Stimulated activated CD8-positive, alpha-beta memory T cell treated with anti-CD3 and anti-CD28 coated beads, Interleukin-2, amount 100 ng/mL, for 1 hour (primary cell): Measurements from ENCODE around the gene OR8H3.
"Not testable (repeated sequence)": the region's sequence is repeated elsewhere in the genome, so short reads cannot be mapped to it uniquely, and the experiment has no call there.

Source experiments
- DNase-seq, 2 donors: peaks; one replicate each; pipeline ENCODE4 v3.0.0-alpha.2; 2020; ENCODE audit warnings: low read depth in 2 of 2

Gene OR8H3, protein sequence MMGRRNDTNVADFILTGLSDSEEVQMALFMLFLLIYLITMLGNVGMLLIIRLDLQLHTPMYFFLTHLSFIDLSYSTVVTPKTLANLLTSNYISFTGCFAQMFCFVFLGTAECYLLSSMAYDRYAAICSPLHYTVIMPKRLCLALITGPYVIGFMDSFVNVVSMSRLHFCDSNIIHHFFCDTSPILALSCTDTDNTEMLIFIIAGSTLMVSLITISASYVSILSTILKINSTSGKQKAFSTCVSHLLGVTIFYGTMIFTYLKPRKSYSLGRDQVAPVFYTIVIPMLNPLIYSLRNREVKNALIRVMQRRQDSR

DNA sequence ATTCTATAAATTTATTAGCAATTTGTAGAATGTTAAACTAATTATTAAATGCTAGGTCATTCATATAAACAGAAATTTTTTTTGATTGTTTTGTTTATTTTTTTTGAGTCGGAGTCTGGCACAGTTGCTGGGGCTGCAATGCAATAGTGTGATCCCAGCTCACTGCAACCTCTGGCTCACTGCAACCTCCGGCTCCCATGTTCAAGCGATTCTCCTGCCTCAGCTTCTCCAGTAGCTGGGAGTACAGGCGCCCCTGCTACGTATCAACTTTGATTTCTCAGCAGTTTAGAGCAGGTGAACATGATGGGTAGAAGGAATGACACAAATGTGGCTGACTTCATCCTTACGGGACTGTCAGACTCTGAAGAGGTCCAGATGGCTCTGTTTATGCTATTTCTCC is at the start of gene OR8H3:
TSS of gene OR8H3 (plus strand) at position 301 of the 400 bp plus-strand sequence. CDS start at position 301, 0 bp downstream.
- DNase-seq: no peak

DNA sequence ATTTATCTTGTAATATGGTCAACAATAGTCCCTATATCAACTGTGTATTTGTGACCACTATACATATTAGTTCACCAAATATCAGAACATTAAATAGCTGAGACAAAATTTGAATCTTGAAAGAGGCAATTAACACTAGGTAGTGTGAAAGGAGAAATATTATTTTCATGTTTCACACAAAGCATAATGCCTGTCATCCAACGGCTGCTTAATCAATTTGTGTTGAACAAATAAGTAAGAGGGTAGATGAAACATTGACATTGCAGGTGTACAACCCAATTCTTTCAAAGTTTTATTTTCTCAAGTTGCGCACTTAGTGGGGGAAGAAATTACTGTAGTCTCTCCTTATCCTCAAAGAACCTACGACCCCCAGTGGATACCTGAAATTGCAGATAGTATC is 32.5 kb upstream of the OR8H3 start:
- no peak for DNase-seq

DNA sequence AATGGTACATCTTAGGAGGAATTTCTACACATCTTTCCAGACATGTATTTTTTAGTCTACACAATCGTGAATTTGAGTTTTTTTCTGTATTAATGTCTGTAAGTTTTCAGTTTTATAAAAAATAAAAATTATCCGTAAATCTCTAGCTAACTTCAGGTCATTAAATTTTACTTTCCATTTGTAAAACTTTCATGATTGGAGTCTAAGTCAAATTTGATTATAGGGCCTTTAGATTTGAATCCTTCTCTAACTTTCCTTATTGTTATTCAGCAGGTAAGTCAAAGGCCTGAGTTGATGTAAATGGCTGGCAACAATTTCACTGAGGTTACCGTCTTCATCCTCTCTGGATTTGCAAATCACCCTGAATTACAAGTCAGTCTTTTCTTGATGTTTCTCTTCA is 29.2 kb upstream of the OR8H3 start, which contains the start of gene OR8I2:
TSS of gene OR8I2 (plus strand) at position 301 of the 400 bp plus-strand sequence. CDS start at position 301, 0 bp downstream.
- DNase-seq: no peak

DNA sequence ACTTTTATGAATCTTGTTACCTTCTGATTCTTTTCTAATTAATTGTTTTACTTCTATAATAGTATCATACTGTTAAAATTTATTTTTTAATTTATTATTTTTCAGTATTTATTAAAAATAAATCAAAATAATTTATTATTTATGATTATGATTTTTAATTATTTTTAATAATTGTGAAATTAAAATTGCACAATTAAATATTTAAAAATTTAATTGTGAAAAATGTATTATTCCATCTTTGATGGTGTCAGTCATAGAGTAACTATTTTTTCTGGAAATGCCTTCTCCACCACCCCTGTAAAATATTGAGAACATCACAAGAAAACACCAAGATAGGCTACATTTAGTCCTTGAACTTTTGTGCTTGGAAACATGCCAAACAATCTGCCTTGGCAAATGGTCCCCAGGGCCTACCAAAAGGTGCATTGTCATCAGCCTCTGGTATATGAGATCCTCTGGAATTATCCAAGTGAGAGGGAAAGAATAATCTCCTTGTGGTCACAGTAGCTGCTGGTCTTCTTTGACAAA is 18.9 kb upstream of the OR8H3 start, which contains the start of gene OR8H2:
TSS of gene OR8H2 (plus strand) at position 478 of the 528 bp plus-strand sequence. CDS start 1,356 bp downstream, outside the sequence.
- DNase-seq: no peak

DNA sequence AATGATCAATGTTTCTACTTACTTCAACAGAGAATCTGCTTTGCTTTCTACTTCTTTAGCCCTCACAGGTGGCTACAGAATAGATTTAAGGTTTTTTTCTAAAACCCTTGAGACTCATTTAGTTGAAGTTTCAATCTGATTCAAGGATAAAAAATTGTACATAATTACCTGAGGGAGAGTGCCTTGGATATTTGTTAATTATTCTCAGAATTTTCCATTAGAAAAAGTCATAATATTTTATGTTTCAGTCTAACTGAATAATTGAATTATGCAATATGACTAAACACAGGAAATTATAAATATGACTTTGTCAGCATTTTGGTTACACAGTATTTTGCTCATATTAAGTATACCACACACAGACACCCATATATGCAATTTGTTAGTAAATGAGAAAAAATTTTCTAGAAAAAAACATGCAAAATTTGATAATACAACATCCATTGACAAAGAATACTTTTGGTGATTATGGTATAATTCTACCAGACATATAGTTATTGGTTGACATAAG is 18.0 kb downstream of the OR8H3 start, which contains the start of gene OR8J3:
TSS of gene OR8J3 (minus strand) at position 51 of the 511 bp plus-strand sequence. CDS start 2,483 bp downstream, outside the sequence.
- DNase-seq: no peak

DNA sequence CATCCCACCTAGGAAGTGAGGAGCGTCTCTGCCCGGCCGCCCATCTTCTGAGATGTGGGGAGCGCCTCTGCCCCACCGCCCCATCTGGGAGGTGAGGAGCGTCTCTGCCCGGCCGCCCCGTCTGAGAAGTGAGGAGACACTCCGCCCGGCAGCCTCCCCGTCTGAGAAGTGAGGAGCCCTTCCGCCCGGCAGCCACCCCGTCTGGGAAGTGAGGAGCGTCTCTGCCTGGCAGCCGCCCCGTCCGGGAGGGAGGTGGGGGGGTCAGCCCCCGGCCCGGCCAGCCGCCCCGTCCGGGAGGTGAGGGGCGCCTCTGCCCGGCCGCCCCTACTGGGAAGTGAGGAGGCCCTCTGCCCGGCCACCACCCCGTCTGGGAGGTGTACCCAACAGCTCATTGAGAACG is 21.5 kb downstream of the OR8H3 start:
- not testable (repeated sequence) for DNase-seq

DNA sequence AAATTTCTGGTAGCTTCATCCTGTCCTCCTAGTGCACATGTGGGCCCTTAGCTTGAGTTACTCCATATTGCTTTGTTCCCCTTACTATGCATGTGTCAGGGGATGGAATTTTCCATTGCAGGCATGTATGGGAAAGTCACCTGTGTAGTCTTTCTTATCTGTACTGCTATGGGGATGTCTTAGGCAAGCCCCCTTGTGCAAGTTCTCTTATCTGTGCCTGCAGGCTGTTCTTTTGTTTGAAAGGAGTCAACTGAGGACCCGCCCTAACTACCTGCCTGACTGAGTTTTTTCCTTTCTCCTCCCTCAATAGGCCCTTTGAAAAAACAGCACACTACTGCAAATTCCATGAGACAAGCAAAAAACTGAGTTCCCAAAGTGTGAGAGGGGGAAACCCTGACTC is 29.2 kb downstream of the OR8H3 start:
- no peak for DNase-seq

DNA sequence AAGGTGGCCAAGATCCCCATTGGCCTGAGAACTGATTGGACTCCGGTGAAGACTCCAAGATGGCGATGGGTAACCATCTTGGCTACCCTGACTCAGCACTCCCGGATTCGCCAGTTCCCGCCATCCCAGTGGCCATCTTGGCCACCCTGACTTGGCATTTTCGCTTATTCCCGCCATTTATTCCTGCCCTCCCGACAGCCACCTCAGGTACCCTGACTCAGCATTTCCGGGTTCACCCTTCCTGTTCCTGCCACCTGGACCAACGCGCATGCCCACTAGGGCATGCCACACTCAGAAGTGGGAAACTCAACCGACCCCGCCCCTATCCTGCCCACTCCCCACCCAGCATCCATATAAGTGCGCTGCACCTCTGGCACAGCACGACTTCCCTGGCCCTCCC is 30.2 kb downstream of the OR8H3 start:
- no peak for DNase-seq

DNA sequence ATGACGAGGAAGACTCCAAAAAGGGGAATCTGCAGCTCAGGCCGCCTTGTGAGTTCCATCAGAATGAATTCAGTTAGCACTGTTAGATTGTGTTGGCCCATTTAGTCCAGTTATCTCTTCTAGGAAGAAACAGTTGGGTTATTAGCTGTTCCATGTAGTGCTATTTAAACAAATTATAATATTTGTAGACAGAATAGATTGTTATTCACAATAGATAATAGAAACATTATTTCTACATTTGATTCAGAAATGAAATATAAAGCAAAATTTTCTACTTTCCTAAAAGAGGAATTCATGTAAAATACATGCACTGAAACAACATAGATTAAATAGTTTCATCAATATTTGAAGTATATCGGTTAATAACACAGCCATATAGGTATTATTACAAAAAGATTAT is 38.0 kb downstream of the OR8H3 start, which contains the start of gene OR8K5:
TSS of gene OR8K5 (minus strand) at position 101 of the 400 bp plus-strand sequence. CDS start at position 101, 0 bp downstream.
- no peak for DNase-seq

DNA sequence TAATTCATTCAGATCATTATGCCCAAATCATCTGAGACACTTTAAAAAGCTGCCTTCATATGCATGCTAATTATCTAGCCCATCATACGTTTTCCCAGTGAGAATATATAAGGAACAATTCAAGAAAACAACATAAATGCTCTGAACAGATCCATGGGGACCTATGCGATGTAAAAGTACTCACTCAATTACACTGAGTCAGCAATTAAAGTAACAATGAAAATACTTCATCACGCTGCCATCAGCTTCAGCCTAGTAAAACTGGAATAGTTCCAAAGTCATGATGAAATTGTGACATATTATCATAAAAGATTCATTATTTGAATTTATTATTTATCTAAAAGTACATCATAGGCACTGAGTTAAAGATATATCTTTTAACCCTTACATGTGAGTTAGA is 41.6 kb downstream of the OR8H3 start:
- DNase-seq: no peak

DNA sequence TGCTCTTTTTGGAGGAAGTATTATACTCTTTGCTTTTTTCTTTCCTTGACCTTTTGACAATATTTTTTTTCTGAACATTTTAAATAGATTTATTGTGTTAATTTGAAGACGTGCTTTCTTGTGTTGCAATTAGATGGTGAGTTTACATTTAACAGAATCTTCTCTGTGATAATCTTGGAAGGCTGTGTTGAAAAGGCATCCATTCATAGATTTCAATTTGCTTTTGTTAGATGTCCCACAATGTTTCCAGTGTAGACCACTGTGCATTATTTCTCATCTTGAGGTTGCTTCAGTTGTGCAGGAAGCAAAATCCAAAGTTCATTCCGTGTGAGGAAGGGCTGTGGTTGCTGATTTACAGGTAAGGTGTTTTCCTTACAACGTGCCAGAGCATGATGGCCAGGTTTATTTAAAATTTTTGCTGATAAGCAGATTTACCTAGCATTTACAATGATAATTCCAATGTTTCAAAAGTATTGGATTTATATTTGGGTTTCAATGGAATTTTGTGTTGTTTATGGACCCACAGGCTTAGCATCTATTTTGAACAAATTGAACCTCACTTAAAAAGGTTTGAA is 50.2 kb downstream of the OR8H3 start:
- no peak for DNase-seq
